C4-2B (cell line): ENCODE data around the gene ERC2.

Experiments
- H3K27ac ChIP-seq: fragments of 450-650 bp; 2 replicates; pipeline ENCODE4 v1.5.1; 2017
- ZFX ChIP-seq: fragments of 450-650 bp; IDR thresholded peaks from 2 replicates; pipeline ENCODE4 v1.6.1; 2017
- TF ChIP-seq, protein P1 (sequence below): fragments of 450-650 bp; conservative IDR thresholded peaks from 2 replicates; pipeline ENCODE4 v1.5.1; 2017; ENCODE audit warnings: mild to moderate bottlenecking

ERC2 gene

GRCh38 chr3:56409790-56410189 is 58.5 kb downstream of the ERC2 start:
- H3K27ac ChIP-seq: no peak overlapping the region
- TF ChIP-seq, protein P1, sequence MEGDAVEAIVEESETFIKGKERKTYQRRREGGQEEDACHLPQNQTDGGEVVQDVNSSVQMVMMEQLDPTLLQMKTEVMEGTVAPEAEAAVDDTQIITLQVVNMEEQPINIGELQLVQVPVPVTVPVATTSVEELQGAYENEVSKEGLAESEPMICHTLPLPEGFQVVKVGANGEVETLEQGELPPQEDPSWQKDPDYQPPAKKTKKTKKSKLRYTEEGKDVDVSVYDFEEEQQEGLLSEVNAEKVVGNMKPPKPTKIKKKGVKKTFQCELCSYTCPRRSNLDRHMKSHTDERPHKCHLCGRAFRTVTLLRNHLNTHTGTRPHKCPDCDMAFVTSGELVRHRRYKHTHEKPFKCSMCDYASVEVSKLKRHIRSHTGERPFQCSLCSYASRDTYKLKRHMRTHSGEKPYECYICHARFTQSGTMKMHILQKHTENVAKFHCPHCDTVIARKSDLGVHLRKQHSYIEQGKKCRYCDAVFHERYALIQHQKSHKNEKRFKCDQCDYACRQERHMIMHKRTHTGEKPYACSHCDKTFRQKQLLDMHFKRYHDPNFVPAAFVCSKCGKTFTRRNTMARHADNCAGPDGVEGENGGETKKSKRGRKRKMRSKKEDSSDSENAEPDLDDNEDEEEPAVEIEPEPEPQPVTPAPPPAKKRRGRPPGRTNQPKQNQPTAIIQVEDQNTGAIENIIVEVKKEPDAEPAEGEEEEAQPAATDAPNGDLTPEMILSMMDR: no peak
- TF ChIP-seq ZFX: no peak

GRCh38 chr3:56408761-56409196 is 59.5 kb downstream of the ERC2 start:
- no peak for TF ChIP-seq ZFX
- TF ChIP-seq, protein P1: no peak

GRCh38 chr3:56406826-56407515 is 61.3 kb downstream of the ERC2 start:
- no peak overlapping the region for H3K27ac ChIP-seq
- TF ChIP-seq ZFX: no peak
- TF ChIP-seq, protein P1: no peak

More at GRCh38 chr3:56408761-56409196, 59.5 kb downstream of the ERC2 start:
- H3K27ac ChIP-seq: no peak overlapping the region

DNA sequence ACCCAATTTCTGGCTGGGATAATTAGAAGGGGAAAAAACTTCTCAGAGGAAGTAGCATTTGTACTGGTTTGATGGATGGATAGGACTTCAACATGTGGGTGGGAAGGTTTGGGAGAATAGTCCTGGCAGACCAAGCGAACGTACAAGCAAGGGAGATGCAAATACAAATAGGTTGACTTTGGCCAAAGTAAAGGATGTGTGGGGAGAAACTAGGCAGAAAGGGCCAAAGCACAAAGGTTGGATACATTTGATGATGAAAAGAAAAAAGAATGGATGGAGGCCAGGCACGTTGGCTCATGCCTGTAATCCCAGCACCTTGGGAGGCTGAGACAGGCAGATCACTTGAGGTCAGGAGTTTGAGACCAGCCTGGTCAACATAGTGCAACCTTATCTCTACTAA is 63.4 kb downstream of the ERC2 start:
- TF ChIP-seq, protein P1: no peak
- no peak for TF ChIP-seq ZFX
- H3K27ac ChIP-seq: no peak overlapping the region

DNA sequence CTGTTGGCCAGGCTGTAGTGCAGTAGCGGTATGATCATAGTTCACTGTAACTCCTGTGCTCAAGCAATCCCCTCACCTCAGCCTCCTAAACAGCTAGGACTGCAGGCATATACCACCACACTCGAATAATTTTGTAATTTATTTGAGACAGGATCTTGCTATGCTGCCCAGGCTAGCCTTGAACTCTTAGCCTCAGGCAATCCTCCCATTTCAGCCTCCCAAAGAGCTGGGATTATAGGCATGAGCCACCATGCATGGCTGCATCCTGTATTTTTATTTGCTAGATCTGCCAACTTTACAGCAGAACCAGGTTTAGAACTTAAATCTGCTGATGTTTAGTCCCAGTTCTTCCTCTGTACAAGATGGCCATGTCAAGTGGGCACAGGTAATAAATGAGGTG is 69.6 kb downstream of the ERC2 start:
- TF ChIP-seq, protein P1: no peak
- no peak for TF ChIP-seq ZFX
- H3K27ac ChIP-seq: no peak overlapping the region

GRCh38 chr3:56397798-56398197 is 70.5 kb downstream of the ERC2 start:
- no peak overlapping the region for H3K27ac ChIP-seq
- TF ChIP-seq, protein P1: no peak
- no peak for TF ChIP-seq ZFX

- no peak overlapping the region for H3K27ac ChIP-seq
- TF ChIP-seq, protein P1: no peak
- no peak for TF ChIP-seq ZFX
Measured at GRCh38 chr3:56389183-56389830, 79.0 kb downstream of the ERC2 start.
